Kidney capillary endothelial cell (primary cell): ENCODE measurements around the gene PHAF1.
"Not testable (repeated sequence)": the region's sequence is repeated elsewhere in the genome, so short reads cannot be mapped to it uniquely, and the experiment has no call there.

Experiments
- DNase-seq: peaks from one replicate; pipeline ENCODE4 v3.0.0-alpha.2; 2018; ENCODE audit warnings: low spot score

The PHAF1 gene

GRCh38 chr16:67104845-67105244 lies 4.9 kb upstream of the PHAF1 start:
- no peak for DNase-seq

- DNase-seq, result no peak
Measured at GRCh38 chr16:67105246-67105645, 4.5 kb upstream of the PHAF1 start.

GRCh38 chr16:67105881-67106280 lies 3.9 kb upstream of the PHAF1 start:
- DNase-seq, result no peak

- no peak for DNase-seq
Measured at GRCh38 chr16:67108489-67108888, 1.3 kb upstream of the PHAF1 start.

- no peak for DNase-seq
Measured at GRCh38 chr16:67108931-67109406, 772 bp upstream of the PHAF1 start.

GRCh38 chr16:67111951-67112444 lies 2.3 kb downstream of the PHAF1 start:
- DNase-seq, result no peak

- no peak for DNase-seq
Measured at GRCh38 chr16:67112591-67113399, 3.1 kb downstream of the PHAF1 start.

- DNase-seq, result no peak
Measured at GRCh38 chr16:67114793-67115192, 5.1 kb downstream of the PHAF1 start.

- DNase-seq, result no peak
Measured at GRCh38 chr16:67115639-67116038, 5.9 kb downstream of the PHAF1 start.

GRCh38 chr16:67116388-67117311 lies 6.9 kb downstream of the PHAF1 start:
- DNase-seq, result no peak

- DNase-seq, result no peak
Measured at GRCh38 chr16:67117716-67118115, 8.0 kb downstream of the PHAF1 start.

GRCh38 chr16:67120025-67120424 lies 10.3 kb downstream of the PHAF1 start:
- no peak for DNase-seq

GRCh38 chr16:67122799-67123198 lies 13.1 kb downstream of the PHAF1 start:
- not testable (repeated sequence) for DNase-seq

- no peak for DNase-seq
Measured at GRCh38 chr16:67128417-67128816, 18.7 kb downstream of the PHAF1 start.

GRCh38 chr16:67128887-67129286 lies 19.1 kb downstream of the PHAF1 start:
- DNase-seq, result no peak

GRCh38 chr16:67129422-67129821 lies 19.7 kb downstream of the PHAF1 start:
- DNase-seq, result no peak

- DNase-seq, result no peak
Measured at GRCh38 chr16:67137605-67138004, 27.9 kb downstream of the PHAF1 start.

GRCh38 chr16:67141391-67141790 lies 31.6 kb downstream of the PHAF1 start:
- no peak for DNase-seq

GRCh38 chr16:67142342-67142741 lies 32.6 kb downstream of the PHAF1 start:
- DNase-seq, result no peak

GRCh38 chr16:67144943-67145342 lies 35.2 kb downstream of the PHAF1 start:
- no peak for DNase-seq

GRCh38 chr16:67145746-67146145 lies 36.0 kb downstream of the PHAF1 start:
- no peak for DNase-seq

GRCh38 chr16:67146523-67147357 lies 37.0 kb downstream of the PHAF1 start:
- DNase-seq, result no peak
